NCI-H2227 treated with DMSO at 0.1 percent for 48 hours (cell line): Measurements from ENCODE around the gene PRAME.
"Not testable (repeated sequence)": the region's sequence is repeated elsewhere in the genome, so short reads cannot be mapped to it uniquely, and the experiment has no call there.

Experiments
- DNase-seq: peaks from one replicate; lab custom pipeline; 2025; lab: John Stamatoyannopoulos, UW

The PRAME gene

GRCh38 chr22:22550789-22551434, 8.2 kb downstream of the PRAME start:
- DNase-seq: no peak

GRCh38 chr22:22548910-22549309, 10.2 kb downstream of the PRAME start:
- no peak for DNase-seq

GRCh38 chr22:22548317-22548716, 10.7 kb downstream of the PRAME start:
- no peak for DNase-seq

- no peak for DNase-seq
These were observed 11.3 kb downstream of the PRAME start for GRCh38 chr22:22547692-22548300.

GRCh38 chr22:22547226-22547625, 11.8 kb downstream of the PRAME start:
- DNase-seq: no peak

- no peak for DNase-seq
These were observed 12.6 kb downstream of the PRAME start for GRCh38 chr22:22546490-22546889.

GRCh38 chr22:22545084-22545483, 14.0 kb downstream of the PRAME start:
- DNase-seq: no peak

GRCh38 chr22:22538226-22538989, 20.7 kb downstream of the PRAME start:
- DNase-seq: no peak

- no peak for DNase-seq
These were observed 22.1 kb downstream of the PRAME start for GRCh38 chr22:22536916-22537315.

GRCh38 chr22:22536515-22536914, 22.6 kb downstream of the PRAME start:
- no peak for DNase-seq

- DNase-seq: no peak
These were observed 23.4 kb downstream of the PRAME start for GRCh38 chr22:22535662-22536061.

- DNase-seq: no peak
These were observed 24.3 kb downstream of the PRAME start for GRCh38 chr22:22534604-22535415.

- no peak for DNase-seq
These were observed 25.2 kb downstream of the PRAME start for GRCh38 chr22:22533863-22534262.

GRCh38 chr22:22533417-22533816, 25.6 kb downstream of the PRAME start:
- no peak for DNase-seq

GRCh38 chr22:22532547-22533071, 26.5 kb downstream of the PRAME start:
- DNase-seq: not testable (repeated sequence)

GRCh38 chr22:22531770-22532546, 27.1 kb downstream of the PRAME start:
- DNase-seq: no peak

- DNase-seq: no peak
These were observed 30.3 kb downstream of the PRAME start for GRCh38 chr22:22528780-22529179.

GRCh38 chr22:22527312-22527711, 31.8 kb downstream of the PRAME start:
- DNase-seq: no peak

- DNase-seq: no peak
These were observed 32.7 kb downstream of the PRAME start for GRCh38 chr22:22526125-22526912.

GRCh38 chr22:22523494-22523893, 35.6 kb downstream of the PRAME start:
- no peak for DNase-seq

GRCh38 chr22:22521631-22522030, 37.4 kb downstream of the PRAME start:
- DNase-seq: no peak
